GM21619 (cell line): Measurements from ENCODE around the gene PTPN14.
"Not testable (repeated sequence)": the region's sequence is repeated elsewhere in the genome, so short reads cannot be mapped to it uniquely, and the experiment has no call there.

Source experiments
- ATAC-seq: cut with Tn5 transposase; IDR thresholded peaks from one replicate; pipeline ENCODE4 v1.9.1; 2021; ENCODE audit not compliant: unreplicated experiment

The PTPN14 gene

DNA sequence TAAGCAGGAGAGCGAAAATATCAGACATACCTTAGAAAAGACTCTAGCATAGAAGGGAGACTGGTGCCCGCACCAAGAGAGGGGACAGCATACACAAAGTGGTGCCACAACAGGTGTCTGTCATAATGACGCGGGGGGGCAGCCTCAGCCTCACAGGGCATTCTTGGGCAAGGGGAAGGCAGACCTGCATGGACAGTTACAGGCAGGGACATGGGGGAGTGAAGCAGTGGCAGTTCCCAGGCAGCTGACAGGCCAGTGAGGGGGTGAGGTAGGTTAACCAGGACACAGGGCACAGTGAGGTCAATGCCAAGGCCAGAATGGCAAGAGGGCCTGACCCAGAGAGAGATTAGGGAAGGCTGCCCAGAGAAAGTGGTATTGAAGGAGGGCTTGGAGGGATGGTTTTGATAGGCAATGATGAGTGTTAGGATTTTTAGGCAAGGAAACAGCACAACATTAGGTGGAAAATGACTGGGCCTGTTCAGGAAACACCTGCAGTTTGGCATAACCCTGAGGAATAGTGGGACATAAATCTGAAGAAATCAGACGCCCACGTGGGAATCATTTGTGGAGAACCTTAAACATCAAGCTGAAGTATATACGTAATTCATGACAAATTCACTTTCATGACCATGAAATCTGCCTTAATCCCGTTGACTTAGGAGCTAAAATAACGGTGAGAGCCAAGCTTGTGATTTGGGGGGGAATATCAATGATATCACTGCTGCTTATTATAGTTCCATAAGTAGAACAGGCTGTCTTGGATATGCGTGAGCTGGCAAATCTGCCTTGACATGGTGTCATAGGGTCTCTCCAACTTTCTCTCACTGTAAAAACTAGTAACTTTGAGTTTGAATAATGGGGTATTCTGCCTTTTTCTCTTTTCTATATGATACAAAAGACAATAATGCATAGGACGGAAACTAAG, 8.9 kb downstream of the PTPN14 start:
- ATAC-seq, result no peak

GRCh38 chr1:214541693-214542092, 9.7 kb downstream of the PTPN14 start:
- ATAC-seq, result no peak

DNA sequence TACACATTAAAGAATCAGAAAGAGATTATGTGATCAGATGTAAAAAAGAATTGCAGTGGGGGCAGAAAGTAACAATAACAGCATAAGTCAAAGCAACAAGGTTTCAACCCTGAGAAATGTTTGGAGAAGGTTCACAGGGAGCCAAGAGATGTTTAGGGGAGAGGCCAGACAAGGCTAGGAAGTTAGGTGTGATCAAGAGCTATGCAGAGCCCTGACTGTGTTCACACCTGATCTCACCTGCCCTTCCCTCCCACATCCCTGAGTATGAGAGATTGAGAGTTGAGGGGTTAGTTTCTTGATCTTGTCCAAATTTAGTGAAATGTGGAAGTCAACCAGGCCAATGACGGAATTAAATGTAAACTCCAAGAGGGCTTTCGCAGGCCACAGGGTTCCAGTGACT, 10.2 kb downstream of the PTPN14 start:
- no peak for ATAC-seq

GRCh38 chr1:214540324-214540723, 11.1 kb downstream of the PTPN14 start:
- no peak for ATAC-seq

GRCh38 chr1:214538496-214538895, 12.9 kb downstream of the PTPN14 start:
- ATAC-seq, result no peak

DNA sequence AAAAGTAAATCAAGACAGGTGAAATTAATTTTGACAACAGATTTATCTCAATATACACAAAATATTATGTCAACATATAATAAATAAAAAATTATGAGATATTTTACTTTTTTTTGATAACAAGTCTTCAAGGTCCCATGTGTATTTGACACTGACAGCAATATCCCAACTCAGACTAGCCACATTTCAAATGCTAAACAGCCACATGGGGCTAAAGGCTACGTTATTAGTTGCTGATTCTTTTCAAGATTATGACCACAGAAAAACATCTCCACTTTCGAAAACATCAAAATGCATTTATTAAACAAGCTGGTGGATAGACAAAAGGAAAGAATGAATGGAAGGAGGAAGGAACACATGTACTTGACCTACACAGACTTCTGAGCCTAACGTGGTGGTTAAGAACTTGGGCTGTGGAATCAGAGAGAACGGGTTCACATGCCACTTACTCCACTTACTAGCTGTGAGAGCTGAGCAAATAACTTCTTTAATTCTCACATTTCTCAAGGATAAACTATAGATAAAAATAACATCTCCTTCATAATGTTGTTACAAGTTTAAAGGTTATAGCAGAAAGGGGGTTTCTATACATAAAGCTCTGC, 13.4 kb downstream of the PTPN14 start:
- no peak for ATAC-seq

DNA sequence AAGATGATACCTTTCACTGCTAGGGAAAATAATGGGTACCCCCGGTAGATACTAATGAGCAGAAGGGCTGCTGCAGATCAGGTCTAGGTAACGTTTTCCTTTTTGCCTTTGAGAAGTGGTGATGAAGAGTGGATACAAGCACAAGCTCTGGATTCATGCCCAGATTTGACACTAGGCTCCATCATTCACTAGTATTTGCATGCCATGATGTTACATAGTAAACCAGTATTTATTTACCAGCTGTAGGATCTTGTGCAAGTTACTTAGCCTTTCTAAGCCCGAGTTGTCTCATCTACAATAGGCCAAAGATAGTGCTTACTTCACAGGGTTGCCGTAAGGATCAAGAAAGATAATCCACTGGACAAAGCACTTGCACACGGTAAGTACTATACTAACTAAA, 14.2 kb downstream of the PTPN14 start:
- ATAC-seq, result no peak

GRCh38 chr1:214532070-214532469, 19.3 kb downstream of the PTPN14 start:
- ATAC-seq, result no peak

DNA sequence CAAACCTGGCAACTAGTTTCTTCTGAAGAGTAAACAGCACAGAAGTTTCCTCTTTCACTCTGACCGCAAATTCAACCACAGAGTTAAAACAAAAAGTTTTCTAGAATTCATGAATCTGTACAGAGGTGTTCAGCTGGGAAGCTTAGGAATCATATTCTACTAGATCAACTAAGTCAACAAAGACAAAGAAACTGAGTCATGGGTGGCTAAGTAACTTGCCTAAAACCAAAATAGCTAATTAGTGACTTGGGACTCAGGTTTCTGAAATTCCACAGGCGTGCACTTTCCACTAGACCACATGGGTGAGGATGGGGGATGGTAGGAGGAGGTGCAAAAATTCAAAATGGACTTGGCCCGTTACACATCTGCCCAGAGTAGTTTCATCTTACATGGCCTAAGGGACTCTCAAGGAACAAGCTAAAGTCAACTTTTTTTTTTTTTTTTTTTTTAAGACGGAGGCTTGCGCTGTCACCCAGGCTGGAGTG, 25.8 kb downstream of the PTPN14 start:
- peak; percentile 54 for ATAC-seq

- ATAC-seq, result no peak
Observed at GRCh38 chr1:214524824-214525223, 26.6 kb downstream of the PTPN14 start.

DNA sequence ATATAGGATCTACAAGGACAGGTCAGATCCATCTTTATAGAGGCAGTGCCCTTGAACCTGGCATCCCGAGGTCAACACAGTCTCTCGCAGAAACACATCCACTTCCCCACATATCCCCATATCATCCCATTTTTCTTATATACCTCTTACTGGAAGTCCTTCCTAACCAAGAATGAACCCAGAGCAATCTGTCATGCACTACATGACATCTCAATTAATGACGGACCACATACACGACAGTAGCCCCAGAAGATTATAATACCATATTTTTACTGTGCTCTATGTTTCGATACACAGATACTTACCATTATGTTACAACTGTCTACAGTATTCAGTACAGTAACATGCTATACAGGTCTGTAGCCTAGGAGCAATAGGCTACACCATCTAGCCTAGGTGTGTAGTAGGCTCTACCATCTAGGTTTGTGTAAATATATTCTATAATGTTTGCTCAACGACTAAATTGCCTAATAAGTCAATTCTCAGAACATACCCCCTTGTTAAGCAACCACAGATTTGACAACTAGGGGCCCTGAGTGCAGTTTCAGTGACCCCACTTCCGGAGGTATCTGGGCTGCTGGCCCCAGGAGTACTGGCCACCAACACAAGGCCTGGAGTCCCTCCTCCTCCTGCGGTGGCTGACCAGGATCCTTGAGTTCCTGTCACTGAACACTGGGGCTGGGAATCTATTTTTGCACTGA, 28.1 kb downstream of the PTPN14 start:
- no peak for ATAC-seq

DNA sequence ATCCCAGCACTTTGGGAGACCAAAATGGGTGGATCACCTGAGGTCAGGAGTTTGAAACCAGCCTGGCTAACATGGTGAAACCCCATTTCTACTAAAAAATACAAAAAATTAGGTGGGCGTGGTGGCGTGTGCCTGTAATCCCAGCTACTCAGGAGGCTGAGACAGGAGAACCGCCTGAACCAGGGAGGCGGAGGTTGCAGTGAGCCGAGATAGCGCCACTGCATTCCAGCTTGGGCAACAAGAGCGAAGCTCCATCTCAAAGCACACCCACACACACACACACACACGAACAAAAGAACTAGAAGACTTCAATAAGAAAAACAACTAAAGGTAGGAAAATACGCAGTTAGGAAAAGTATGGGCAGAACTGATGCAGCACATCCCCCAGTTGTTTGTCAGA, 29.9 kb downstream of the PTPN14 start:
- ATAC-seq, result not testable (repeated sequence)

DNA sequence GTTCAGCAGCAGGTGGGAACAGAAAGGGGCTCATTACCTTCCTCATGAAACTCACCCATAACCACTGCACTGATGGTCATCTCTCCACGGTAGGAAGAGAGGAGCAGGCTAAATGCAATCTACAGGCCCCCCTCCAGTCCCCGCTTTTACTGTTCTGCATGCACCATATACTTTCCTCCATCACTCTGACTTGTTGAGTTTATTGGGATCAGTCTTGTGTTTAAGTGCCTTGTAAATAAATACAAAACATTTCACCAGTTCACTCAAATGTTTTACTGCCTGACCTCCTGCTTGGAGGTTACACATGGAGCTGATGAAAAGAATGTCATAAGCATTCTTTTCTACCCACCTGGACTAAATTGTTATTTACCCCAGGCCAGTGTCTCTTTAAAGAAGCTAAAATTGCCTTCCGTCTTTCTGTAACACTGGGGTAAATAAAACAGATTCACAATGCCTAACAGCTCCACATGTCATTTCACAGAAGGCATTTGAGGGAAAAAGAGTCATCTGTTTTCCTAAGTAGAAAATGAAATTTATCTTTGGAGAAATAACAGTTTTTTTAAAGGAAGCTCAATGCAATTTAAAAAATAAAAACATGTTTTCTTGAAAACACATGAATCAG, 30.7 kb downstream of the PTPN14 start:
- ATAC-seq, result no peak

DNA sequence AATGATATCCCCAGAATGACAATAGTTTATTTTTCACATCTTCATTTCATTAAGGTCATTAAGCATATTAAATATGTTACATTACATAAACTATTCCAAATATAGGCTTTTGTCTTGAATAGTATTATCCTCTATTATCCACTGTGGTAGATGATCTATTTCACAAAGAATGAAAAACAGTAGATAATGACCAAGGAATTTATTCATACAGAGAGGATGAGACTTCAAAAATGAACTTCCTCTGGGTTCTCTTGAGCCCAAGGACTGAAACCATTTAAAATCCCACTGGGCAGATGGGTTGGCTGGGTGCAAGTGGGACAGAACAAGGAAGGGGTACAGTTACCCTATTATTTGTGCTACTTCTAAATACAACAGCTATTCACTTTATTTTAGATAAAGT, 33.0 kb downstream of the PTPN14 start:
- ATAC-seq, result no peak

DNA sequence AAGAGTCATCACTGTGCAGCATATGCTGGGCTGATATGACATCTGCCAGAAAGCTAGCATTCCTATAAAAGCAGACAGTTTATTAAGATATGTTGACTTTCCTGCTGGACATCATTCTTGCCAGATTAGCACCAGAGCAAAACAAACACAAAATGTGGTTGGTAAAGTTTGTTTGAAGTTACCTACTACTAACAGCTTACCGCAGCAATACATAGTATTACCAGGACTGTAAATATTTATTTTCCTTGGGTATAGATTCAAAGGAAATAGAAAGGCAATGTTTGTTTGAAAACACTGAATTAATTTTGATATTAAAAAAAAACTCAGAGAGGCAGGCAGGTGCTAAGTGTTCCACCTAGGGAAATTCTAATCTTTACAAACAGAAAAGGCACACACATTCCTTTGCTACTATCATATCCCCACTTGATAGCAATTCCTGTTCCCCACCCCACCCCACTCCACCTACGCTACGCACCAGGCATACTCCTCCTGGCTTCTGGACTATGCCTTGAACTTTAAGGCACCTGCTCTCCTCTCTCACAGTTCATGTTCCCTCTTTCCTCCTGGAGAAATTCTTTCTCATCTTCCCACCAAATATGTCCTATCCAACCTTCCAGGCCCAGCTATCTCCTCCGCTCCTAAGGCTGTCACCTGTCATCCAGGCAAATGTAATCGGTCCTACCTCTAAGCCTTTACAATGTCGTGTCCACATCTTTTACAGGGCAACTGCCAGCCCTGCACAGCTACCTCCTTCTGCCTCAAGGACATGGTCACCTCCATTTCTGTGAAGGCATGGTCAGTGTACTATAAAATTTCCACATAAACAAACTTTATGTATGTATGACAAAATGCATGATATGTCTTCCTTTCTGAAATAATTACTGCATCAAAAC, 34.7 kb downstream of the PTPN14 start:
- ATAC-seq, result no peak

DNA sequence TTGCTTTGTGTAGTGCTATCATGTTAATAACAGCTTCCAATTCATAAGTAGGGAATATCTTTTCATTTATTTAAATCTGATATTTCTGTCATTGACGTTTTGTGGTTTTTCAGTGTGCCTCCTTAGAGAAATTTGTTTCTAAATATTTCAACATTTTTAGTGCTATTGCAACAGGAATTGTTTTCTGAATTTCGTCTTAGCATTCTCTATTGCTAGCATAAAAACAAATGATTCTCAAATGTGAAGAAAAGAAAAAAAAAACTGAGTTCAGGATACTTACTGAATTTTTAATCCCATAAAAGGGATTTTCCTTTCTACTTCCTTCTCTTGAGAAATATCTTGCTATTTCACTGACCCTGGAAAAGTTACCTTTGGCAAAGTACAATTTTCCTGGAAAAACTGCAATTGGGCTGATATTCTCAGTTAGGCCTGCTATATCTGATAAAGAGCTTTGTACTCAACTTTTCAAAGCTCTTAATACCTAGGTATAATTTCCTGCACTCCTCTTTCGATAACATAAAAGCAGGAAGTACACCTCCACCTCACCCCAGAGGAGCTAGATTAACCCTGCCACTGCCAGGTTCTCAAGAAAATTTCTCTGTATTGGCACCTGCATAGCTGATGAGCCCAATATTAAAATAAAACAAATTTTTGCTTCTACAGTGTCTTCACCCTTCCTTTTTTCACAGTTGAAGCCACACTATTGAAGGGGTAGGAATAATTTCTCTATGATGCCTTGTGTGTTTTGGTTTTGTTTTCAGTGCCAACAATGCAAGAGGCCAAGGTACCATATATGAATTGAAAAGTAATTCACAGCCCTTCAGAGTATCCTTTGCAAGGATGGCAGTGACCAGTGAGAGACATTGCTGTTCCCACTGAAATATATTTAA, 35.6 kb downstream of the PTPN14 start:
- no peak for ATAC-seq

GRCh38 chr1:214514819-214515383, 36.5 kb downstream of the PTPN14 start:
- ATAC-seq, result no peak

DNA sequence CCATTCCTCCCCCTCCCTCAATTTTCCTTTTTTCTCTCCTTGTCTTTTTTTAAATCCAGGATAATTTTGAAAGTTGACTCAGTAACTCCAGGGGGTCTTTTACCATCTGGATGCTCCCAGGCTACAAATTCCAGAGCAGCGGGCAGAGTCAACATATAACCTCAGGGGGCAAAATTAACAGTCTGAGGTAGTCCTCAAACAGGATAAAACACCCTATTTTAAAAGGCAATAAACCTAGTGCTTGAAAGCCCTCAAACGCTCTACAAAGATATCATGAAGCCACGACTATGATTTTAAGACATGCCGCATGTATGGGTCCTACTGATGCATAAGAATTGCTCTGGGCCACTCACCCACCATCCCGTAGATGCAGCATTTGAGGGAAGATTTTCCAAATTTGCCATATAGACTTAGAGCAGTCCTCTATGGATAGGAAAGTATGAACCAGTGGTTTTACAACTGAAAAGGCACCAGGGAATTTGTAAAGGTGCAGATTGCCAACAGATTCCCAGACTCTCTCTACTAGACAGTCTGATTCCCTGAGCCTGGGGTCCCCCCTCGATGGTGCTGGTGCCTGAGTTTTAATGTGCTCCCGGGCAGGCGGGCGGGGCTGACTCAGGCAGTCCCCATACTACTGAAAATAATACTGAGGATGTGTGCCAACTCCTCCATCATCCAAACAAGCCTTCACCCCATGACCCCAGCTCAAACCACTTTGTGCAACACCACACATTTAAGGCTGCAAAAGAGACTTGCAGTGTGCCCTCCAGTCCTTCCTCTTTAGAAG, 37.2 kb downstream of the PTPN14 start:
- ATAC-seq, result no peak
